C4-2B (cell line): ENCODE measurements around the gene DPH7.

Source experiments
- H3K27ac ChIP-seq: fragments of 450-650 bp; 2 replicates; pipeline ENCODE4 v1.5.1; 2017
- ZFX ChIP-seq: fragments of 450-650 bp; IDR thresholded peaks from 2 replicates; pipeline ENCODE4 v1.6.1; 2017
- TF ChIP-seq, protein P1 (sequence below): fragments of 450-650 bp; conservative IDR thresholded peaks from 2 replicates; pipeline ENCODE4 v1.5.1; 2017; ENCODE audit warnings: mild to moderate bottlenecking

DPH7 gene

DNA sequence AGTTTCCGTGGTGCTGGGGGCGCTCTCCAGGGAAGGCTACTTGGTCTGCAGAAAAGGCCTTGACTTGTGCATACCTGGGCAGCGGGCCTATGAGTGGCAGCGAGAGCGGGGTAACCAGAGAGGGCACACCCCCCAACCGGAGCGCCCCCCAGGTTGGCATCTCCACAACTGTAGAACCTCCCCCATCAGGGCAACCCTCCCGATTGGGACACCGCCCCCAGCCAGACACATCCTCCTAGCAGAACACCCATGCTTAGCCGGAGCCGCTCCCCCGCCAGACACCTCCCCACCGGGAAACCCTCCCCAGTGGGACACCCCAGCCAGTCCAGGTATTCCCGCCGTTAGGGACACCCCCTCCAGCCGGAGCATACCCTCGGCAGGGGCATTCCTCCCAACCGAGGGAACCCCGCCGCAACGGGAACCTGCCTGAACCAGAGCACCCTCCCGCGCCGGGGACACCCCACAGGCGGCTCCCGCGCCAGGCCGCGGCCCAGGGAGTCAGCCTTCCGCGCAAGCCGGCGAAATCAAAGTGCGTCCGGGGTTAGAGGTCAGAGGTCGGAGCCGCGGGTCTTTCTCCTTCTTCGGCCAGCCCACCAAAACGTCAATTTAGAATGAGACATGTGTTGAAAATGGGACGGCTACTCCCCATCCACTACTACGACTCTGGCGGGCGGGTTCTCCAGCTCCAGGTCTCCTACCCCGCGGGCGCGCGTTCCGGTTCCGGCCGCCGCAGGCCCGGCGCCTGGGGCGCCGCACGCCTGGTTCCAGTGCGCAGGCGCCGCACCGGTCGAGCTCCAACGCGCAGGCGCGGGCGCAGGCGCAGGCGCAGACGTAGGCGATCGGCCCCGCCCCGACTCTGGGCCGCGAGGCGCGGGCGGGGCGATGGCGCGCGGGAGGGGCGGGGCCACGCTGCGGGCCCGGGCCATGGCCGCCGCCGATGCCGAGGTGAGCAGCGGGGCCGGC is 39.7 kb upstream of the DPH7 start, which contains the start of gene EHMT1:
TSS of gene EHMT1 (plus strand) at position 901 of the 963 bp plus-strand sequence. CDS start at position 925, 24 bp downstream.
- TF ChIP-seq ZFX, result peak; percentile 92; the same call in 1 of the 2 replicates
- TF ChIP-seq, protein P1, sequence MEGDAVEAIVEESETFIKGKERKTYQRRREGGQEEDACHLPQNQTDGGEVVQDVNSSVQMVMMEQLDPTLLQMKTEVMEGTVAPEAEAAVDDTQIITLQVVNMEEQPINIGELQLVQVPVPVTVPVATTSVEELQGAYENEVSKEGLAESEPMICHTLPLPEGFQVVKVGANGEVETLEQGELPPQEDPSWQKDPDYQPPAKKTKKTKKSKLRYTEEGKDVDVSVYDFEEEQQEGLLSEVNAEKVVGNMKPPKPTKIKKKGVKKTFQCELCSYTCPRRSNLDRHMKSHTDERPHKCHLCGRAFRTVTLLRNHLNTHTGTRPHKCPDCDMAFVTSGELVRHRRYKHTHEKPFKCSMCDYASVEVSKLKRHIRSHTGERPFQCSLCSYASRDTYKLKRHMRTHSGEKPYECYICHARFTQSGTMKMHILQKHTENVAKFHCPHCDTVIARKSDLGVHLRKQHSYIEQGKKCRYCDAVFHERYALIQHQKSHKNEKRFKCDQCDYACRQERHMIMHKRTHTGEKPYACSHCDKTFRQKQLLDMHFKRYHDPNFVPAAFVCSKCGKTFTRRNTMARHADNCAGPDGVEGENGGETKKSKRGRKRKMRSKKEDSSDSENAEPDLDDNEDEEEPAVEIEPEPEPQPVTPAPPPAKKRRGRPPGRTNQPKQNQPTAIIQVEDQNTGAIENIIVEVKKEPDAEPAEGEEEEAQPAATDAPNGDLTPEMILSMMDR, result no peak
- H3K27ac ChIP-seq, result peak within 1 kb of the TSS; percentile 97

DNA sequence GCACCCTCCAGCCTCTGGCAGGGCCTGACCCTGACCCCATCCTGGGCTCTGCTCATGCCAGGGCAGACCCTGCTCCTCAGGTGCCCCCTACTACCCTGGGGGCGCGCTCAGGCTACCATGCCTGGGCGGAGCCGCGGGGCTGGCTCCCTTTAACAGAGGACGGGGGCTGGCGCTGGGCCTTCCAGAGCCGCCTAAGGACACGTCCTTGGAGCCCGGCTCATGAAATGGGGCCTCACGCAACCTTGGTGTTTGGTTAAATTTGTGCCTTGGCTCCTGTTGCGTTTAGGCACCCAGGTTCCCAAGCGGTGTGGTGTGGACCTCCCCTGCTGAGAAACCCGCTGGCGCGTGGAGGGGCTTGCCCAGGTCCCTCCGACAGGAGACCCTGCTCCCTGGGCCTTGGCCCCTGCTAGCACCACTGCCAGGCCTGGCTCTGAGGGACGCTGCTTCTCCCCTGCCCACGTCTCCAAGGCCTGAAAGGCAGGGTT is 36.7 kb upstream of the DPH7 start:
- no peak for TF ChIP-seq ZFX
- TF ChIP-seq, protein P1, result no peak
- peak overlapping the region; percentile 97 for H3K27ac ChIP-seq

DNA sequence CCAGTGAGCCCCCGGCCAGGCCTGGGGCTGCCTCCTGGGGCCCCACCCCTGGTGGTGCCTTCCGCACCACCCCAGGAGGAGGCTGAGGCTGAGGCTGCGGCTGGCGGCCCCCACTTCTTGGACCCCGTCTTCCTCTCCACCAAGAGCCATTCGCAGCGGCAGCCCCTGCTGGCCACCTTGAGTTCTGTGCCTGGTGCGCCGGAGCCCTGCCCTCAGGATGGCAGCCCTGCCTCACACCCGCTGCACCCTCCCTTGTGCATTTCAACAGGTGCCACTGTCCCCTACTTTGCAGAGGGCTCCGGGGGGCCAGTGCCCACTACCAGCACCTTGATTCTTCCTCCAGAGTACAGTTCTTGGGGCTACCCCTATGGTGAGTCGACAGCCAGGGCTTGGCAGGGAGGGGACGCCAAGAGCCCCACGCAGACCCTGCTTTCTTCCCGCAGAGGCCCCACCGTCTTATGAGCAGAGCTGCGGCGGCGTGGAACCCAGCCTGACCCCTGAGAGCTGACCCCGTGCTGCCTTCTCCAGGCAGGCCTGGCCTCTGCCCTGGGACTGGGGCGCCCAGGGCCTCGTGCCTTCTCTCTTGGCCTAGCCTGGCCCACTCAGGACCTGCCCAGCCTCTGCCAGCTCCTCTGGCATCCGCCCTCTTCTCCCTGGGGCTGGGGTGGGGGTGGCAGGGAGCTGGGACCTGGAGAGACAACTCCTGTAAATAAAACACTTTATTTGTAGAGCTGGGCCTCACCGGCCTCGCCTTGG is 36.1 kb upstream of the DPH7 start:
- peak overlapping the region; percentile 97 for H3K27ac ChIP-seq
- TF ChIP-seq ZFX, result no peak
- TF ChIP-seq, protein P1, result no peak; the same call in 1 of the 2 replicates

DNA sequence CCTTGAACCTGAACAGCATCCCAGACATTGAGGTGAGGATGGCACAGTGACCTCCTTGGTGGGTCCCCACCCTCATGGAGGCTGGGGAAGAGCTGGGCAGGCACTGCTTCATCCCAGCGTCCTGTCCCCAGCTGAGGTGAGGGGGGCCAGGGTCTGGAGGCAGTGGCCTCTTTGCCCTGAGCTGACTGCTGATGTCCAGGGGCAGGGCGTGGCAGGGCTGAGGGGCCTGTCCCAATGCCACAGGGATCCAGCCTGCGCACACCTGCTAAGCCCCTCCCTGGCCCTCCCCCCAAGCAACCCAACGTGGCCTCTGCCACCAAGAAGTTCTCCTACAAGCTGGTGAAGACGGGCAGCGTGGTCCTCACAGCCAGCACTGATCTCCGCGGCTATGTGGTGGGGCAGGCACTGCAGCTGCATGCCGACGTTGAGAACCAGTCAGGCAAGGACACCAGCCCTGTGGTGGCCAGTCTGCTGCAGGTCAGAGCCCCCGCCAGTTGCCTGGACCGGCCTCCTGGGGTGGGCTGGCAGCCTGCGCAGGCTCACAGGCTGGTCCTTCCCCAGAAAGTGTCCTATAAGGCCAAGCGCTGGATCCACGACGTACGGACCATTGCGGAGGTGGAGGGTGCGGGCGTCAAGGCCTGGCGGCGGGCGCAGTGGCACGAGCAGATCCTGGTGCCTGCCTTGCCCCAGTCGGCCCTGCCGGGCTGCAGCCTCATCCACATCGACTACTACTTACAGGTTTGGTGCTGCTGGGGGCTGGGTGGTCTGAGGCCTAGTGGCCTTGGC is 35.2 kb upstream of the DPH7 start:
- peak overlapping the region; percentile 97 for H3K27ac ChIP-seq

DNA sequence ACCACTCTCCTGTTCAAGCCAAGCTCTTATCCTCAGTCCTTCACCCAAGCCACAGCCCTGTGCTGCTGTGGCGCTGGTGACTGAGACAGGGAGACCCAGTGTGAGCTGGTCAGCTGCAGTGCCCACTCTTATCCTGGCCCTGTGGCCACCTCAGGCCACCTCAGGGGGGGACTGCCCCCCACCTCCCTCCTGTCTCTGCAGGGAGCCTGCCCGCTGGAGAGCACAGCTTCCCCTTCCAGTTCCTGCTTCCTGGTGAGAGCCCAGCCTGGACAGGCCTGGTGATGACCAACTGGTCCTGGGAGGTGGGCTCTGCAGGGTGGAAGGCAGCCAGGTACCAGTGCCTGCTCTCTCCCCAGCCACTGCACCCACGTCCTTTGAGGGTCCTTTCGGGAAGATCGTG is 34.5 kb upstream of the DPH7 start:
- no peak for TF ChIP-seq ZFX
- TF ChIP-seq, protein P1, result no peak
- peak overlapping the region; percentile 97 for H3K27ac ChIP-seq

More for the DNA sequence above, 35.2 kb upstream of the DPH7 start:
- no peak for TF ChIP-seq ZFX

DNA sequence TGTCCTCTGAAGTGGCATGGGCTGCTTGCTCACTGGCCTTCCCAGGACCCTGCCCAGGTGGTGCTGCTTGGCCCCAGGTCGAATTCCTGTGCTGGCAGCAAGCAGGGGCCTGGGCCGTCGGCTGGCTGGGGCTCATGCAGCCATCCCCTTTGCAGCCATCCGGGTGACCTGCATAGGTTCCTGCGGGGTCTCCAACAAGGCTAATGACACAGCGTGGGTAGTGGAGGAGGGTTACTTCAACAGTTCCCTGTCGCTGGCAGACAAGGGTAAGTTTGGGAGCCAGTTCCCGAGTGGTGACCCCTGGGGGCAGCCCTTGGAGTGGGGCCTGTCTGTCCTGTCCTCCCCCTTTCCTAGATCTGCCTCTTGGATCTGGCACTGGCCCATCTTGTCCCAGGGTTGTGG is 34.0 kb upstream of the DPH7 start:
- peak overlapping the region; percentile 97 for H3K27ac ChIP-seq

More for the DNA sequence above, 34.0 kb upstream of the DPH7 start:
- TF ChIP-seq ZFX, result no peak
- TF ChIP-seq, protein P1, result no peak
